Tibial nerve (tissue), 3 donors: ENCODE results near the gene WDR37.

Experiments used
- POLR2A ChIP-seq, 2 donors: fragments of 450-650 bp; IDR thresholded peaks; one replicate each; pipeline ENCODE4 v1.6.1; 2017; ENCODE audit warnings: antibody characterized with exemption in 2 of 2, mild to moderate bottlenecking in 2 of 2, moderate library complexity in 2 of 2
- TF ChIP-seq, protein P1 (sequence below), 5 experiments: fragments of 200-600 bp in 3 of 5; fragments of 450-650 bp in 2 of 5; sonication (generic) in 3 of 5; IDR thresholded peaks; one replicate each; pipeline ENCODE4 v1.5.1; 2016 to 2019; ENCODE audit warnings: antibody characterized with exemption in 5 of 5, mild to moderate bottlenecking in 3 of 5, moderate library complexity in 2 of 5

GRCh38 chr10:1044146-1044545, 12.0 kb upstream of the WDR37 start:
- TF ChIP-seq, protein P1, sequence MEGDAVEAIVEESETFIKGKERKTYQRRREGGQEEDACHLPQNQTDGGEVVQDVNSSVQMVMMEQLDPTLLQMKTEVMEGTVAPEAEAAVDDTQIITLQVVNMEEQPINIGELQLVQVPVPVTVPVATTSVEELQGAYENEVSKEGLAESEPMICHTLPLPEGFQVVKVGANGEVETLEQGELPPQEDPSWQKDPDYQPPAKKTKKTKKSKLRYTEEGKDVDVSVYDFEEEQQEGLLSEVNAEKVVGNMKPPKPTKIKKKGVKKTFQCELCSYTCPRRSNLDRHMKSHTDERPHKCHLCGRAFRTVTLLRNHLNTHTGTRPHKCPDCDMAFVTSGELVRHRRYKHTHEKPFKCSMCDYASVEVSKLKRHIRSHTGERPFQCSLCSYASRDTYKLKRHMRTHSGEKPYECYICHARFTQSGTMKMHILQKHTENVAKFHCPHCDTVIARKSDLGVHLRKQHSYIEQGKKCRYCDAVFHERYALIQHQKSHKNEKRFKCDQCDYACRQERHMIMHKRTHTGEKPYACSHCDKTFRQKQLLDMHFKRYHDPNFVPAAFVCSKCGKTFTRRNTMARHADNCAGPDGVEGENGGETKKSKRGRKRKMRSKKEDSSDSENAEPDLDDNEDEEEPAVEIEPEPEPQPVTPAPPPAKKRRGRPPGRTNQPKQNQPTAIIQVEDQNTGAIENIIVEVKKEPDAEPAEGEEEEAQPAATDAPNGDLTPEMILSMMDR (IDR thresholded peaks at IDR 0.05), result no peak
- TF ChIP-seq POLR2A (IDR thresholded peaks at IDR 0.05), result no peak
